NCI-H1436 (cell line): Measurements from ENCODE around the gene FNIP2.
"Not testable (repeated sequence)": the region's sequence is repeated elsewhere in the genome, so short reads cannot be mapped to it uniquely, and the experiment has no call there.

Experiments
- DNase-seq: peaks from one replicate; lab custom pipeline; 2025; lab: John Stamatoyannopoulos, UW

FNIP2 gene

DNA sequence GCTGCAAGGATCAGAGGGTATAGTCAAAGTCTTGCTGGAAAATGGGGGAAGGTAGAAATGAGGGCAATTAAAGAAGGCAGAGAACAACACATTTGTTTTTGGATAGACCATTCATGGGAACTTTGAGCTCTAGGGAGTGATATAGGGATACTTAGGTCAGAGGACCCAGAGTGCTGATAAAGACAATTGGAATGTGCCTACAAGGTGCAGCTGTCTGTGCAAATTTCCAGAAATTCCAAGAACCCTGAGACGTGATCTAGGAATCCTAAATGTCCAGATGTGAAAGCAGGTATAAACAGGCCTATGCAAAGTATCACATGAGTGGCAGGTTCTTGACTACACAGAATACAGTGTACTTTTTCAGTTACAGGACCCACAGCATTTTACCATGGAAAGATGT lies 24.2 kb downstream of the FNIP2 start:
- DNase-seq: no peak

- not testable (repeated sequence) for DNase-seq
Measured at GRCh38 chr4:158793430-158793829, 24.6 kb downstream of the FNIP2 start.

DNA sequence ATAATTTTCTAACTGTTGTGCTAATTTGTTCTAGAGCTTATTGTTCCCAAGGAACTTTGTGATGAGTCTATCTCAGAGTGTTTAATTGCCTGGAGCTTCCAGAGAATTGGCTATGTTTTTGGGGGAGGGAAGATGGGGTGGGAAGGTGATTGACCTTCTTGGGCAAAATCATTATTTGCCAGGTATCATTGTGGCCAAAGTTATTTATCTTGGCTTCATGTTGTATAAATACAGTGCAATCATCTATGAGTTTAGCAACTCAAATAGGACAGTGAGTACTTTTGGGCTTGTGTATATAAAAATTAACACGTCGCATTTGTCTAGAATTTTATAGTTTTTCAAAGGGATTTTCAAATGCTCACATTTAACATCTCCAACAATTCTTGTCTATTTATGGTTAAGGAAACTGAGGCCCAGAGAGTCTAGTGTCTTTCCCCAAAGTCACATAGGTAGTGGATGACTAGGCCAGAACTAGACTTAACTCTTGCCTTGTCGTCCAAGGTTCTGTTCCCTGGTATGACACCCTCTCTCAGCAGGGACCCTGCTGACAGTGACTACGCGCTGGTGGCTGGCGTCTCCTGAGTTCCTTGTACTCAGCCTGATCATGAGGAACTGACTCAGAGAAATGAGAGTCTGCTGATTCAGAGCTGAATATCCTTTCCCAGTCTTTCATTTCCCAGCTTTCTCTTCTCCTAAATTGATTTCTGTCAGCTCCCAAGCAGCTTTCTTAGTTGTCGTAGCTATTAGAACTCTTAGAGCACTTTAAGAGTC lies 27.7 kb downstream of the FNIP2 start:
- no peak for DNase-seq

DNA sequence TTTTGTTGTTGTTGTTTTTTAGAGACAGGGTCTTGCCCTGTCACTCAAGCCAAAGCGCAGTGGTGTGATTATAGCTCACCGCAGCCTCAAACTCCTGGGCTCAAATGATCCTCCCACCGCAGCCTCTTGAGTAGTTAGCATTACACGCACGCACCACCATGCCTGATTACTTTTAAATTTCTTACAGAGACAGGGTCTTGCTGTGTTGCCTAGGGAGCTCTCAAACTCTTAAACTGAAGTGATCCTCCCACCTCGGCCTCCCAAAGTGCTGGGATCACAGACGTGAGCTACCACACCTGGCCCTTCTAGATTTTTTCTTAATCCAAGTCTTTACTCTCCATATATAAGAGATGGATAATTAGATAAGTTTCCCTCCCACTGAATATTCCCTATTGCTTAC lies 29.2 kb downstream of the FNIP2 start:
- no peak for DNase-seq

DNA sequence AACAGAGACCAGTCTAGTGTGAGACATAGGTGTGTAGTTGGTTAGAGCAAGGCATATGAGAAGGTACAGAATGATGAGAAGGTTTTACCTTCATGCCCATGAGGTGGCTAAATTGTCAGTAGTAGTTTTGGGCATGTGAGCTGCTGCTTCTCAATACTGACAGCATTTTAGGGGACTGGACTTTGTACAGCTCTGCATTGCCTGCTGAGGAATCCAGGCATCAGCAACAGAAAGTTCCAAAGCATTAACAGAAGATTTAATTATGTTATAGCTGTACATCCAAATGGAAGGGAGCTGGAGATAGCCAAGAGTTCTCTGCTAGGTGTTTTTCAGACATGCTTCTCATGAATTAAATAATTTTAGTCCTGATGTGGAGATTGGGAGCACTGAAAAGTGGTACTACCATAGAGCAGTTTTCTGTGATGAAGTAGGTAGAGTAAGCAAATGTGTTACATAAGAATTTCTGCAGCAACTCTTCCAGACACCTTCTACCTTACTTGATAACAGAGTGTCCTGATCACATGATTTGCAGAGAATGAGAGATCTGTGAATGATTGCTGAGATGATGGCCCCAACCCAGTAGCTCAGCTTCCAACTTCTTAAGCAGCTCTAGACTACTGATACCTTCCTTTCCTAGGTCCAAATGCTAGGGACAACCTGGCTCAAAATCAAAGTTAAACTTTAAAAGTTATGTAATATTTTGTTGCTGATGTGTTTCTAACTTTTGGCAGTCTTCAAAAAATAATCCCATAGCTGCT lies 30.4 kb downstream of the FNIP2 start:
- no peak for DNase-seq

DNA sequence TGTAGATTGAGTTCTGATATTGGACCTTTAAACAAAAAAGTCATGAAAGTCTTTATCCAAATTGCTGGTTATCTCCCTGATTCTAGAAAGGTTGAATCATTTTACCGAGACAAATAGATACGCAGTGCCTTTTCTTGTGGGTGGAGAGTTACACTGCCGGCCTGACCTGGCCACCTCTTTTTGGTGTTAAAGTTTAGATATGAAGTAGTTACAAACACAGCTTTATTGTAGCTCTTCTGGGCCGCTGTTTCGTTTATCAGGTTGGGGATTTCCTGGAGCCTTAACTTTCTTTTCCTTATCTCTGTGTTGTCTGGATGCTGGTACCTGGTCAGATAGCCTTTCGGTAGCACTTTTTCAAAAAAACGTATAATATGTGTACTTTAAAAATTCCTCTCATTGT lies 31.0 kb downstream of the FNIP2 start:
- DNase-seq: no peak

- DNase-seq: no peak
Measured at GRCh38 chr4:158801066-158801465, 32.2 kb downstream of the FNIP2 start.

DNA sequence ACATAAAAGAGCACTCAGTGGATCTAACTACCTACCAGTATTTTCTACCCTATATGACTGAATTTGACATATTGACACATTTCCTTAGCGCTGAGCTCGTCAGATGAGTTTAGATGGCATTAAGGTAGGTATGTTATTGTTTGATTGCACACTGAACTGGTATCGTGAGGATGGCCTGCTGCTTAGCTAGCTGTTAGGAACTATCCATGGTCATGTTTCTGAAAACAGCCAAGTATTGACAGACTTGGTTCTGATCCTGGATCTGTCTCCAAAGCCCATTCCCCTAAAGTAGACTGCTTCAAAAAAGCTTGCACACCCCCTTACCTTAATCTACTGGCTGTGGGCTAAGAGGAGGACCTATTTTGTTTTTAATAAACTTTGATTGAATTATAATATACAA lies 32.9 kb downstream of the FNIP2 start:
- no peak for DNase-seq

GRCh38 chr4:158802914-158803313 lies 34.1 kb downstream of the FNIP2 start:
- DNase-seq: no peak

GRCh38 chr4:158805635-158806471 lies 37.0 kb downstream of the FNIP2 start:
- no peak for DNase-seq

- no peak for DNase-seq
Measured at GRCh38 chr4:158807691-158808090, 38.9 kb downstream of the FNIP2 start.

GRCh38 chr4:158808399-158808798 lies 39.6 kb downstream of the FNIP2 start:
- no peak for DNase-seq

GRCh38 chr4:158809208-158809607 lies 40.4 kb downstream of the FNIP2 start:
- not testable (repeated sequence) for DNase-seq

DNA sequence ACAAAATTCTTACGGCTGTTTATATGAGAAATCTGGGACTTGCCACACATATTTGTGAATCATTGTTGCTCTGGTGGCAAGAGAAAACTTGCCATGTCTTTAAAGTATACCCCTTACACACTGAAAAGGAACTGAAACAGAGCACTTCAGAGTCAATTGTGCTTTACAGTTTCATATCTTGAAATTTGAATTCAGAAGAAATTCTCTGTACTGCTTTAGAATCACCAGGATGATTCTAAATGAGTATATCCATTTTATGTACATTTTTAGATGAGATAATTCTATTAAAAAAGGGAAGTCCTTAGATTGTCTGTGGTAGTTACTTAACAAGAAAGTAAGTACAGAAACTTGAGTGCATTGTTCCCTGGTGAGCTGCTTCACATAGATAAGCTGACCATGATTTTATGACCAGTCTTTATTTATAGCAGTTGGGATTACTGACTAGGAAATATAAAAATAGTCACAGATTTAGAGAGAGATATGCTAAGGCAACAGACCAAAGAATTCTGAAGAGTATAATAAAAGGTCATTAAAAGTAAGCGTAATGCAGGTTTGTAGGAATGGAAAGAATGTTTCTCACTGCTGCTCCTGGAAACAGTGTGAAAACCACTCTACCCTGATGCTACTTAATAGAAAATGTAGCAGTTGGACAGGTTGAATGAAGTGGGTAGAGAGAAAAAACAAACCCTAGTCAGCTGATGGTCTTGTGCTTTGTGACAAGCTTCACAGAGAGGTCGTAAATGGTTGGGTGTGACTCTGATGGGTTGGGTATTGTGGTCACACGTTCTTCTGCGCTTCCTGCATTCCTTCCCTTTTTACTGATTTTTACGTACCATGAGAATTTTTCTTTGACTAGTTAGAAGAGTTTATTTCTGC lies 41.0 kb downstream of the FNIP2 start:
- DNase-seq: no peak

DNA sequence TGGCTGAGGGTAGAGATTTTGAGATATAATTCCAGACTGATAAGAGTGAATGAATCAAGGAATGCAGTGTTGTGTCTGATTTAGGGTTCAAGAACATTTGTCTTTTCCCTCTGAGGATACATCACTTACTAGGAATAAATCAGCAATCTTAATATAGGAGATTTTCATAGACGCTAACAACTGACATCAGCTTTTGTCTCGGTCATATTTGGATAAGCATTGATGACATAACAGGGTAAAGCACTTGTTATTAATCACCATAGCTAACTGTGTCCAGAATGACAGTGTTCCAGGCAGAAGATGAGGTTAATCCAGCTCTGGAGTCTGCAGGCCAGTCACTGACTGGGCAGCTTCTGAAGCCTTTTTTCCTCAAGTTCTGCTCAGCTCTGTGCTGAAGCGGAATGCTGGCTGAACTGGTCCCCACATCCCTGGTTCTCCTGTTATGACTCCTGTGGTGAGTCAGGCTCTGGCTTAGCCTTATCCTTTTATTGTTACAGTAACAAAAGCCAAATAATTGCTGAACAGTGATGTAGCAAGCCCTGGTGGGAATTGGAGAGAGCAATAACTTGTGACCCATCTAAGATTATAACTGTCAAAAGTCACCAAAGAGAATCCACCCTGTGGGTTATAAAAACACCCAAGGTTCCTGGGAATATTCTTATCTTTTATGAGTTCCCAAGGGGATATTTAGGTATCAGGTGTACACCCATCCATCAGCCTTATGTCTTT lies 41.8 kb downstream of the FNIP2 start:
- DNase-seq: no peak

DNA sequence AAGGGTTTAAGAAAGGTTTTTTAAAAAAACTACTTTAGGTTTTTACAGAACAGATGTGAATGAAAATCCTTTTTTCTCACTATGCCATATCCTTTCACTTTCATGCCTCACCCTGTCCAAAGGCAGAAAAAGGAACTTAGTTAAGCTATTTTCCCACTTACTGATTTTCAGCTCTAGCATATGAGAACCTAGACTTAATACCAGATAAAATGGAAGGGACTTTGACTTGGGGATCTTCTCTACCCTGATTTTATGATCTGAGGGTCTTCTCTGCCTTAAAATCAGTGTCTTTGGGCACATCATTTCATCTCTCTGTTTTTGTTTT lies 42.4 kb downstream of the FNIP2 start:
- no peak for DNase-seq

- no peak for DNase-seq
Measured at GRCh38 chr4:158811704-158812103, 42.9 kb downstream of the FNIP2 start.

DNA sequence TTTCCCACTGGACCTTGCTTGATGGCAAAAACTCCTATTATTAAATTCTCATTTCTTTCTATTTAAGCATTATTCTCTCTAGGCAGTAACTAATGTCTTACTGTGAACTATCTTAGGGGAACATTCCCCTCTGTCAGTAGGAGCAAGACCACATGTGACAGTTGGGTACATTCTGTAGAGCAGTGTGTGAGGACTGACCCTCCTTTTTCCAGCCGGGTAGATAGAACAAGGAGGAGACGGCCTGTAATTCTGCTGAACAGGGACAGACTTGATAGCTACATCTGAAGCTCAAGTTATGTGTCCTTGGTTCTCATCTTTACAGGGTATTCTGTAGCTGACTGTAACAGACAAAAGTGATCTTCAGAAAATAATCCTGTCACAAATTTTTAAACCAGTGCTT lies 43.3 kb downstream of the FNIP2 start:
- DNase-seq: no peak

DNA sequence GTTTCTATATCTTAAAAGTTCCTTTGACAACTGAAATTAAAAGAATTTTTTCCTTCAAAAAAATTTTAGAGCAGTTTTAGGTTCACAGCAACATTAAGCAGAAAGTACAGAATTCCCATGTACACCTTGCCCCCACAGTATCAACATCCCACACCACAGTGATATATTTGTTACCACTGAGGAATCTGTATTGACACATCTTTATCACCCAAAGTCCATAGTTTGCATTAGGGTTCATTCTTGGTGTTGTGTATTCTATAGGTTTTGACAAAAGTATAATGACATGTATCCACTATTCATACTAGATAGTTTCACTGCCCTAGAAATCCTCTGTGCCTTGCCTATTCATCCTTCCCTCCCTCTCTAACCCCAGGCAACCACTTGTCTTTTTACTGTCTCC lies 43.7 kb downstream of the FNIP2 start:
- no peak for DNase-seq

DNA sequence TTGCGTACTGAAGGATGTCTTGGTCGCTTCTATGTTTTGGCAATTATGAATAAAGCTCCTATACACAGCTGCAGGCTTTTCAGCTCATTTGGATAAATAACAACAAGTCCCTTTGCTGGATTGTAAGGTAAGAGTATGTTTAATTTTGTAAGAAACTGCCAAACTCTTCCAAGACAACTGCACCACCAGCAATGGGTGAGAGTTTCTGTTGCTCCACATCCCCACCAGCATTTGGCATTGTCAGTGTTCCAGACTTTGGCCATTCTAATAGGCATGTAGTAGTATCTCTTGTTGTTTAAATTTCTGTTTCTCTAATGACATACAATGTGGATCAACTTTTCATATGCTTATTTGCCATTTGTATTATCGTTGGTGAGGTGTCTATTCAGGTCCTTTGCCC lies 44.3 kb downstream of the FNIP2 start:
- no peak for DNase-seq

- DNase-seq: no peak
Measured at GRCh38 chr4:158814207-158814606, 45.4 kb downstream of the FNIP2 start.
